NB4 (cell line): ENCODE measurements around the gene CD47.

Source experiments
- DNase-seq: peaks from one replicate; pipeline ENCODE4 v3.0.0; 2010; ENCODE audit warnings: low read depth
- H3K4me3 ChIP-seq: one replicate; pipeline ENCODE4 v1.5.1; 2011; ENCODE audit warnings: mild to moderate bottlenecking, low read depth, low read length, moderate library complexity
- CTCF ChIP-seq: IDR thresholded peaks from one replicate; pipeline ENCODE4 v1.5.1; 2012; ENCODE audit warnings: low read depth, low read length
- MAX ChIP-seq: IDR thresholded peaks from 2 replicates; pipeline ENCODE4 v1.6.1; 2011; ENCODE audit warnings: low read depth, low read length
- MYC ChIP-seq: IDR thresholded peaks from 2 replicates; pipeline ENCODE4 v1.6.1; 2011; ENCODE audit warnings: low read depth, low read length
- POLR2A ChIP-seq: IDR thresholded peaks from 2 replicates; pipeline ENCODE4 v1.6.1; 2011; ENCODE audit warnings: mild to moderate bottlenecking; ENCODE audit not compliant: insufficient read length; ENCODE audit errors: extremely low read depth

CD47 gene

DNA sequence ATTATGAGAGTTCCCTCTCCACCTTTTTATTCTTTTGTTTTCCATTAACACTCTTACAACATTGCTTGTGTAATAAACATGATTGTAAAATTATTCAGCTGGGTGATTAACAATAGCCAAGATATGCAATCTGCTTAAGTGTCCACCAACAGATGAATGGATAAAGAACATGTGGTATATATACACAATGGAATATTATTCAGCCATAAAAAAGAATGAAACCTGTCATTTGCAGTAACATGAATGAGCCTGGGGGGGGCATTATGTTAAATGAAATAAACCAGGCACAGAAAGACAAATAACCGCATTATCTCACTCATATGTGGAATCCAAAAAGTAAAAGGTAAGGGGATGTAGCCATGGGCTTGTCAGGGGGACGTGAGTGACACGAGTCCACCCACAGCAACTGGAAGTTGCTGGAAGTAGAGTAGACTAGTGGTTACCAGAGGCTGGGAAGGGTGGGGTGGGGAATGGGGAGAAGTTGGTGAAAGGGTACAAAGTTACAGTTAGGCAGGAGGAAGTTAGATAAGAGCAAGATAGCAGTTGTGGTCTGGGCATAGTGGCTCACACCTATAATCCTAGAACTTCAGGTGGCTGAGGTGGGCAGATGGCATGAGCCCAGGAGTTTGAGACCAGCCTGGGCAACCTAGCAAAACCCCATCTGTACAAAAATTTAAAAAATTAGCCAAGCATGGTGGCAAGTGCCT is 28.7 kb upstream of the CD47 start:
- DNase-seq, result peak; percentile 39
- H3K4me3 ChIP-seq, result no peak overlapping the region
- TF ChIP-seq CTCF, result no peak
- TF ChIP-seq MAX, result no peak

- H3K4me3 ChIP-seq, result no peak overlapping the region
- TF ChIP-seq MAX (no peak), POLR2A (no peak), CTCF (no peak), MYC (no peak)
- DNase-seq, result no peak
Observed at GRCh38 chr3:108118038-108118768, 27.4 kb upstream of the CD47 start.

- DNase-seq, result peak; percentile 43
- TF ChIP-seq MYC, result no peak
- H3K4me3 ChIP-seq, result no peak overlapping the region
Observed at GRCh38 chr3:108117241-108117775, 26.5 kb upstream of the CD47 start.

GRCh38 chr3:108114423-108115065 is 23.7 kb upstream of the CD47 start:
- H3K4me3 ChIP-seq, result no peak overlapping the region
- TF ChIP-seq CTCF (no peak), MAX (no peak), POLR2A (no peak), MYC (no peak)
- no peak for DNase-seq

DNA sequence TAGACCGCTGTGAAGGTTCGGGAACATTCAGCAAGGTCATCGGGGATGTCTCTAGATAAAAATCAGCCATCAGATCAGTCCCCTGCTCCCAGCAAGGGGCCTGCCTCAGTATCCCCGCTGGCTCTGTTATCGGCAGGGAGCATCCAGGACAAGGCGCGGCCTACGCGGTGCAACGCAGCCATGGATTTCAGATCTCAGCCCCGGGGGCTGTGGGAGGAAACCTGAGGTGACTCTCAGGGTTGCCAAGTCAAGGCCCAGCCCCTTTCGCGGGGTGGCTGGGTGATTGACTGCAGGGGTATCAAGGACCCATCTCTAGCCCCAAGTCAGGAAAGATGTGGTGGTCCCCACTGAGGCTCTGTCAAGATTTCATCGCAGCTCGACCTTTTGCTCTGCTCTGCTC is 23.1 kb upstream of the CD47 start:
- no peak overlapping the region for H3K4me3 ChIP-seq
- no peak for TF ChIP-seq CTCF
- TF ChIP-seq MYC, result no peak
- TF ChIP-seq MAX, result no peak
- no peak for TF ChIP-seq POLR2A
- no peak for DNase-seq

- TF ChIP-seq MYC (no peak), CTCF (no peak), MAX (no peak), POLR2A (no peak)
- no peak for DNase-seq
Observed at GRCh38 chr3:108110934-108111333, 20.1 kb upstream of the CD47 start.

More at GRCh38 chr3:108110934-108111333, 20.1 kb upstream of the CD47 start:
- no peak overlapping the region for H3K4me3 ChIP-seq
